Endothelial cell of umbilical vein (primary cell): ENCODE measurements around the gene ADGRD1. TPM values are rescaled to one million over a fixed set of nuclear protein-coding genes. Genes with fewer than 3 reads are reported as not detected.

Experiments used
- BruUV-seq: library from RNA; stranded (reverse); fragments of 400-500 nt; replicated peaks from 2 replicates; lab custom pipeline; 2021; lab: Mats Ljungman, UMichigan
- CTCF ChIA-PET: fragments of 300-600, 350-600 bp; sonication (Branson Sonifier 250); formaldehyde crosslinking; loops from one replicate; lab custom pipeline; 2021; ENCODE audit warnings: antibody characterized with exemption, inconsistent platforms; lab: Charles Lee
- POLR2A ChIA-PET: fragments of 300-600, 350-600 bp; sonication (Branson Sonifier 250); formaldehyde crosslinking; loops from one replicate; lab custom pipeline; 2021; ENCODE audit warnings: antibody characterized with exemption, inconsistent platforms; lab: Charles Lee
- DNase-seq: peaks from one replicate; pipeline ENCODE4 v3.0.0-alpha.2; 2011; ENCODE audit warnings: low read depth, low spot score
- FAIRE-seq: peaks from 2 replicates; lab custom pipeline; 2011; peaks lifted over from hg19 to GRCh38; lab: Jason Lieb, UNC
- H2AFZ ChIP-seq: 2 replicates; pipeline ENCODE4 v1.6.0; 2012; ENCODE audit warnings: low read depth, low read length, control low read depth, inconsistent platforms
- H3K27ac ChIP-seq: 2 replicates; pipeline ENCODE4 v1.5.1; 2011; ENCODE audit warnings: low read depth, mild to moderate bottlenecking, control low read depth, low read length, moderate library complexity; ENCODE audit not compliant: insufficient read depth
- H3K27me3 ChIP-seq, 2 experiments: 2 replicates each; pipeline versions ENCODE4 v1.6.0 to v1.6.1; 2011; ENCODE audit warnings: low read length in 2 of 2, mixed read lengths in 1 of 2; ENCODE audit not compliant: control insufficient read depth in 2 of 2, insufficient read depth in 2 of 2
- H3K36me3 ChIP-seq, 2 experiments: 2 replicates in 1 of 2; 3 replicates in 1 of 2; pipeline ENCODE4 v1.5.1; 2011; ENCODE audit warnings: low read length in 2 of 2, mild to moderate bottlenecking in 1 of 2, moderate library complexity in 1 of 2; ENCODE audit not compliant: control insufficient read depth in 2 of 2, insufficient read depth in 2 of 2; ENCODE audit errors: extremely low read depth in 1 of 2
- H3K4me1 ChIP-seq: 3 replicates; pipeline ENCODE4 v1.5.1; 2011; ENCODE audit warnings: mild to moderate bottlenecking, low read length; ENCODE audit not compliant: control insufficient read depth, insufficient read depth; ENCODE audit errors: extremely low read depth
- H3K4me2 ChIP-seq: 2 replicates; pipeline ENCODE4 v1.6.1; 2011; ENCODE audit warnings: low read length, control low read depth, mixed read lengths; ENCODE audit not compliant: insufficient read depth
- H3K4me3 ChIP-seq, 3 experiments: fragments of 200-600 bp in 1 of 3; sonication (generic), shearing (Covaris generic) in 1 of 3; replicated peaks in 1 of 3; 2 replicates each; pipeline ENCODE4 v1.5.1; 2011 to 2016; ENCODE audit warnings: control low read depth in 3 of 3, low read length in 3 of 3, mild to moderate bottlenecking in 2 of 3, inconsistent platforms in 1 of 3, low read depth in 1 of 3, moderate library complexity in 1 of 3; ENCODE audit not compliant: insufficient read depth in 1 of 3
- H3K79me2 ChIP-seq: 2 replicates; pipeline ENCODE4 v1.6.0; 2012; ENCODE audit warnings: low read length, inconsistent platforms; ENCODE audit not compliant: control insufficient read depth, insufficient read depth
- H3K9ac ChIP-seq: replicated peaks from 2 replicates; pipeline ENCODE3; 2011; ENCODE audit warnings: low read length, control low read depth; ENCODE audit not compliant: insufficient read depth; ENCODE audit errors: extremely low read depth
- H3K9me1 ChIP-seq: replicated peaks from 3 replicates; pipeline ENCODE4 v1.6.0; 2011; ENCODE audit warnings: mild to moderate bottlenecking, low read length; ENCODE audit not compliant: control insufficient read depth, insufficient read depth; ENCODE audit errors: extremely low read depth
- H3K9me3 ChIP-seq: replicated peaks from 2 replicates; pipeline ENCODE4 v1.5.1; 2012; ENCODE audit warnings: low read length, inconsistent platforms; ENCODE audit not compliant: control insufficient read depth, insufficient read depth
- H4K20me1 ChIP-seq: replicated peaks from 2 replicates; pipeline ENCODE3; 2011; ENCODE audit warnings: mild to moderate bottlenecking, low read length; ENCODE audit not compliant: control insufficient read depth, insufficient read depth; ENCODE audit errors: extremely low read depth
- EZH2 ChIP-seq: IDR thresholded peaks from 2 replicates; pipeline ENCODE4 v1.6.1; 2012; ENCODE audit warnings: borderline replicate concordance, low read depth, mild to moderate bottlenecking, moderate library complexity, low read length, inconsistent platforms; ENCODE audit not compliant: severe bottlenecking
- FOS ChIP-seq: IDR thresholded peaks from 2 replicates; pipeline ENCODE4 v1.6.1; 2011; ENCODE audit warnings: mild to moderate bottlenecking, low read length, moderate library complexity, borderline replicate concordance; ENCODE audit not compliant: insufficient read depth
- JUN ChIP-seq: IDR thresholded peaks from 2 replicates; pipeline ENCODE4 v1.6.1; 2011; ENCODE audit warnings: borderline replicate concordance, low read depth; ENCODE audit not compliant: insufficient read length, insufficient read depth
- MYC ChIP-seq: IDR thresholded peaks from one replicate; pipeline ENCODE4 v1.6.1; 2011; ENCODE audit warnings: mild to moderate bottlenecking, low read depth, low read length
- POLR2A ChIP-seq: IDR thresholded peaks from 2 replicates; pipeline ENCODE4 v1.6.1; 2012; ENCODE audit warnings: low read depth, mild to moderate bottlenecking, control low read depth, low read length
- POLR2AphosphoS5 ChIP-seq: IDR thresholded peaks from 2 replicates; pipeline ENCODE4 v1.6.1; 2012; ENCODE audit warnings: low read depth, mild to moderate bottlenecking, control low read depth, low read length, moderate library complexity; ENCODE audit not compliant: insufficient read depth
- dilution Hi-C: fragments of 300-500 bp; cut with MboI; formaldehyde crosslinking; loops from one replicate; pipeline ENCODE4 v1.15.0; 2019; ENCODE audit warnings: low sequenced_read_pairs; ENCODE audit not compliant: extremely low pct_ligation_motif_present
- intact Hi-C: fragments of 100-400 bp; cut with micrococcal nuclease; formaldehyde crosslinking; loops from one replicate; pipeline ENCODE4 v1.10.0; 2022
- polyA plus RNA-seq, 4 experiments: library from polyadenylated mRNA; depleted of rRNA in 3 of 4; stranded (reverse) in 3 of 4; unstranded in 1 of 4; fragments of >200 nt; gene quantifications; 2 replicates each; pipeline versions ENCODE4 v1.2.1 to v1.2.3, GENCODE V29; 2011 to 2012; ENCODE audit warnings: missing spikeins in 1 of 4
- total RNA-seq: library from RNA; stranded (reverse); gene quantifications from 2 replicates; pipeline ENCODE4 v1.2.3, GENCODE V29; 2021

ADGRD1 gene
- total and polyA plus RNA-seq, 2 donors (not counting 3 experiments of a cell fraction or from before 2014, with no cell fraction given) = 0.07 TPM; not detected in 1

- FAIRE-seq (no peak), DNase-seq (no peak)
- intact Hi-C loops (no loop called here), dilution Hi-C loops (no loop called here)
- Histone ChIP-seq H3K27me3 (no peaks in the 10 kb centered on the region), H3K9me1 (no peaks in the 10 kb centered on the region), H3K27ac (no peak overlapping the region), H2AFZ (no peak overlapping the region), H3K9me3 (no peaks in the 10 kb centered on the region), H3K79me2 (no peaks in the 10 kb centered on the region), H4K20me1 (no peaks in the 10 kb centered on the region), H3K4me2 (no peak overlapping the region), H3K4me3 (no peak overlapping the region), H3K4me1 (no peaks in the 10 kb centered on the region), H3K36me3 (no peaks in the 10 kb centered on the region), H3K9ac (no peak overlapping the region)
- BruUV-seq = no TSS peak
- TF ChIP-seq JUN = no peak
- no peak for TF ChIP-seq POLR2AphosphoS5
- no peak for TF ChIP-seq FOS
- TF ChIP-seq EZH2 = no peak
- no peak for TF ChIP-seq MYC
- TF ChIP-seq POLR2A = no peak
- POLR2A ChIA-PET = no interaction called here
- CTCF ChIA-PET = no interaction called here
Observed at GRCh38 chr12:131108177-131108955, 154.7 kb downstream of the ADGRD1 start.

- H3K36me3 ChIP-seq = no peaks in the 10 kb centered on the region
- H3K79me2 ChIP-seq = no peaks in the 10 kb centered on the region
- H3K27ac ChIP-seq = no peak overlapping the region
- no peak overlapping the region for H2AFZ ChIP-seq
- H3K9ac ChIP-seq = no peak overlapping the region
- H4K20me1 ChIP-seq = no peaks in the 10 kb centered on the region
- TF ChIP-seq MYC = no peak
- dilution Hi-C loops (no loop called here), intact Hi-C loops (no loop called here)
- no peaks in the 10 kb centered on the region for H3K9me3 ChIP-seq
- H3K4me2 ChIP-seq = no peak overlapping the region
- H3K4me3 ChIP-seq = no peak overlapping the region
- H3K9me1 ChIP-seq = no peaks in the 10 kb centered on the region
- ChIA-PET POLR2A (no interaction called here), CTCF (no interaction called here)
- FAIRE-seq (no peak), DNase-seq (no peak)
- H3K27me3 ChIP-seq = no peaks in the 10 kb centered on the region
- no peaks in the 10 kb centered on the region for H3K4me1 ChIP-seq
- no TSS peak for BruUV-seq
Observed at GRCh38 chr12:131111446-131111845, 157.7 kb downstream of the ADGRD1 start.
